Panc1 (cell line): ENCODE results near the gene AMIGO2. TPM values are rescaled to one million over a fixed set of nuclear protein-coding genes. Genes with fewer than 3 reads are reported as not detected.

Experiments
- ATAC-seq: fragments of 200-7000 bp; cut with Tn5 transposase; 2 replicates; pipeline ENCODE4 v1.9.1; 2020; ENCODE audit warnings: mild to moderate bottlenecking, moderate library complexity
- BruUV-seq: library from RNA; stranded (reverse); fragments of 400-500 nt; replicated peaks from 2 replicates; lab custom pipeline; 2021; lab: Mats Ljungman, UMichigan
- CTCF ChIA-PET: fragments of 300-600 bp; sonication (Branson Sonifier 250); formaldehyde crosslinking; loops from one replicate; lab custom pipeline; 2022; ENCODE audit warnings: antibody characterized with exemption; lab: Charles Lee
- POLR2A ChIA-PET: fragments of 300-600 bp; sonication (Branson Sonifier 250); formaldehyde crosslinking; loops from one replicate; lab custom pipeline; 2022; ENCODE audit warnings: antibody characterized with exemption; lab: Charles Lee
- DNase-seq: peaks from one replicate; pipeline ENCODE4 v3.0.0-alpha.2; 2010; ENCODE audit warnings: low read depth, low spot score
- H3K27ac ChIP-seq: 2 replicates; pipeline ENCODE4 v1.5.1; 2011; ENCODE audit warnings: mild to moderate bottlenecking, low read length, inconsistent platforms
- H3K27me3 ChIP-seq: fragments of 200-500 bp; sonication (Bioruptor generic); 2 replicates; pipeline ENCODE4 v1.6.0; 2014; ENCODE audit warnings: low read length, inconsistent platforms; ENCODE audit not compliant: control insufficient read depth, insufficient read depth
- H3K36me3 ChIP-seq: fragments of 200-500 bp; sonication (Bioruptor generic); 2 replicates; pipeline ENCODE4 v1.5.1; 2014; ENCODE audit warnings: inconsistent platforms, mild to moderate bottlenecking, low read length, moderate library complexity; ENCODE audit not compliant: control insufficient read depth, insufficient read depth
- H3K4me1 ChIP-seq: 2 replicates; pipeline ENCODE4 v1.5.1; 2011; ENCODE audit warnings: inconsistent platforms, mild to moderate bottlenecking, low read length, moderate library complexity; ENCODE audit not compliant: control insufficient read depth, insufficient read depth
- H3K4me3 ChIP-seq, 2 experiments: 2 replicates each; pipeline ENCODE4 v1.5.1; 2011 to 2012; ENCODE audit warnings: low read depth in 2 of 2, low read length in 2 of 2, mild to moderate bottlenecking in 2 of 2, inconsistent platforms in 1 of 2, moderate library complexity in 1 of 2
- H3K9me3 ChIP-seq: fragments of 200-500 bp; sonication (Bioruptor generic); 2 replicates; pipeline ENCODE4 v1.5.1; 2014; ENCODE audit warnings: low read depth, mild to moderate bottlenecking, inconsistent platforms, low read length, moderate library complexity; ENCODE audit not compliant: control insufficient read depth, insufficient read depth
- POLR2AphosphoS5 ChIP-seq: IDR thresholded peaks from 2 replicates; pipeline ENCODE4 v1.6.1; 2012; ENCODE audit warnings: mild to moderate bottlenecking, low read depth, low read length, moderate library complexity
- SIN3A ChIP-seq: IDR thresholded peaks from 2 replicates; pipeline ENCODE4 v1.6.1; 2012; ENCODE audit warnings: low read depth, mild to moderate bottlenecking, low read length, moderate library complexity, borderline replicate concordance; ENCODE audit not compliant: insufficient read depth
- TCF7L2 ChIP-seq: IDR thresholded peaks from 2 replicates; pipeline ENCODE4 v1.6.1; 2011; ENCODE audit warnings: mild to moderate bottlenecking, low read depth, low read length, inconsistent platforms
- in situ Hi-C: cut with HindIII; loops from 2 replicates; pipeline ENCODE4 v1.10.0; 2016; ENCODE audit warnings: low sequenced_read_pairs, low pct_unique_long_range_greater_than_20kb
- intact Hi-C: fragments of 100-400 bp; cut with micrococcal nuclease; formaldehyde crosslinking; loops from one replicate; pipeline ENCODE4 v1.10.0; 2022; ENCODE audit not compliant: unreplicated experiment
- total RNA-seq: library from RNA; stranded (reverse); gene quantifications from one replicate; pipeline ENCODE4 v1.2.1, GENCODE V29; 2021; ENCODE audit not compliant: unreplicated experiment
- TF ChIP-seq, protein P1 (sequence below): fragments of 450-650 bp; IDR thresholded peaks from 2 replicates; pipeline ENCODE4 v1.5.1; 2017; ENCODE audit warnings: mild to moderate bottlenecking
- TF ChIP-seq, protein P2 (sequence below), 2 experiments: IDR thresholded peaks; 2 replicates each; pipeline ENCODE4 v1.6.1; 2011 to 2012; ENCODE audit warnings: low read depth in 2 of 2, control low read depth in 1 of 2, low read length in 1 of 2, mild to moderate bottlenecking in 1 of 2, moderate library complexity in 1 of 2; ENCODE audit not compliant: insufficient read depth in 1 of 2

Gene AMIGO2
- total RNA-seq, 1 experiment from 2014 or later: 21.8 TPM

DNA sequence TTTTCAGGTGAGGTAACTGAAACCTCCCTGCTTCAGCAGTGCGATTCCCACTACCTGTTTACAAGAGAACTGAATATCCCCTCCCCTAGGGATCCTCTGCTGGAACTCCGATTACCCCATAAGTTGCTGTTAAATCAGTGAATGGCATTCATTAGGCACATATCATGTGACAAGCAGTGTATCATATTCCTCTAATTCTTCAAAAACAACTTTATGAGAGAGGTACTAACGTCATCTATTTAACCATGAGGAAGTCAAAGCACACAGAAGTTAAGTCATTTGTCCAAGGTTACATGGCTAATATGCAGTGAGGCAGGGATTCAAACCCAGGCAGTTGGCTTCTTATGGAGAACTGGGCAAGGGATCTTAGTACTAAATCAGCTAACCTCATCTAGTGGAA, 44.3 kb downstream of the AMIGO2 start:
- intact Hi-C loops (loop anchor here (10.0 kb wide), 1 partner anchor 649 kb away; no protein-coding TSS in a partner anchor), in situ Hi-C loops (no loop called here)
- H3K27ac ChIP-seq: no peak overlapping the region
- ATAC-seq (no peak), DNase-seq (no peak)
- no TSS peak for BruUV-seq
- TF ChIP-seq, protein P1, sequence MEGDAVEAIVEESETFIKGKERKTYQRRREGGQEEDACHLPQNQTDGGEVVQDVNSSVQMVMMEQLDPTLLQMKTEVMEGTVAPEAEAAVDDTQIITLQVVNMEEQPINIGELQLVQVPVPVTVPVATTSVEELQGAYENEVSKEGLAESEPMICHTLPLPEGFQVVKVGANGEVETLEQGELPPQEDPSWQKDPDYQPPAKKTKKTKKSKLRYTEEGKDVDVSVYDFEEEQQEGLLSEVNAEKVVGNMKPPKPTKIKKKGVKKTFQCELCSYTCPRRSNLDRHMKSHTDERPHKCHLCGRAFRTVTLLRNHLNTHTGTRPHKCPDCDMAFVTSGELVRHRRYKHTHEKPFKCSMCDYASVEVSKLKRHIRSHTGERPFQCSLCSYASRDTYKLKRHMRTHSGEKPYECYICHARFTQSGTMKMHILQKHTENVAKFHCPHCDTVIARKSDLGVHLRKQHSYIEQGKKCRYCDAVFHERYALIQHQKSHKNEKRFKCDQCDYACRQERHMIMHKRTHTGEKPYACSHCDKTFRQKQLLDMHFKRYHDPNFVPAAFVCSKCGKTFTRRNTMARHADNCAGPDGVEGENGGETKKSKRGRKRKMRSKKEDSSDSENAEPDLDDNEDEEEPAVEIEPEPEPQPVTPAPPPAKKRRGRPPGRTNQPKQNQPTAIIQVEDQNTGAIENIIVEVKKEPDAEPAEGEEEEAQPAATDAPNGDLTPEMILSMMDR: no peak
- no peak for TF ChIP-seq TCF7L2
- TF ChIP-seq, protein P2, sequence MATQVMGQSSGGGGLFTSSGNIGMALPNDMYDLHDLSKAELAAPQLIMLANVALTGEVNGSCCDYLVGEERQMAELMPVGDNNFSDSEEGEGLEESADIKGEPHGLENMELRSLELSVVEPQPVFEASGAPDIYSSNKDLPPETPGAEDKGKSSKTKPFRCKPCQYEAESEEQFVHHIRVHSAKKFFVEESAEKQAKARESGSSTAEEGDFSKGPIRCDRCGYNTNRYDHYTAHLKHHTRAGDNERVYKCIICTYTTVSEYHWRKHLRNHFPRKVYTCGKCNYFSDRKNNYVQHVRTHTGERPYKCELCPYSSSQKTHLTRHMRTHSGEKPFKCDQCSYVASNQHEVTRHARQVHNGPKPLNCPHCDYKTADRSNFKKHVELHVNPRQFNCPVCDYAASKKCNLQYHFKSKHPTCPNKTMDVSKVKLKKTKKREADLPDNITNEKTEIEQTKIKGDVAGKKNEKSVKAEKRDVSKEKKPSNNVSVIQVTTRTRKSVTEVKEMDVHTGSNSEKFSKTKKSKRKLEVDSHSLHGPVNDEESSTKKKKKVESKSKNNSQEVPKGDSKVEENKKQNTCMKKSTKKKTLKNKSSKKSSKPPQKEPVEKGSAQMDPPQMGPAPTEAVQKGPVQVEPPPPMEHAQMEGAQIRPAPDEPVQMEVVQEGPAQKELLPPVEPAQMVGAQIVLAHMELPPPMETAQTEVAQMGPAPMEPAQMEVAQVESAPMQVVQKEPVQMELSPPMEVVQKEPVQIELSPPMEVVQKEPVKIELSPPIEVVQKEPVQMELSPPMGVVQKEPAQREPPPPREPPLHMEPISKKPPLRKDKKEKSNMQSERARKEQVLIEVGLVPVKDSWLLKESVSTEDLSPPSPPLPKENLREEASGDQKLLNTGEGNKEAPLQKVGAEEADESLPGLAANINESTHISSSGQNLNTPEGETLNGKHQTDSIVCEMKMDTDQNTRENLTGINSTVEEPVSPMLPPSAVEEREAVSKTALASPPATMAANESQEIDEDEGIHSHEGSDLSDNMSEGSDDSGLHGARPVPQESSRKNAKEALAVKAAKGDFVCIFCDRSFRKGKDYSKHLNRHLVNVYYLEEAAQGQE (IDR thresholded peaks at IDR 0.05; ENCODE audit: insufficient read depth in 1 of 2, low read depth in 2 of 2, low read length in 1 of 2): no peak
- no peak for TF ChIP-seq SIN3A
- TF ChIP-seq POLR2AphosphoS5: no peak
- H3K9me3 ChIP-seq: no peaks in the 10 kb centered on the region
- CTCF ChIA-PET: no interaction called here
- no peaks in the 10 kb centered on the region for H3K36me3 ChIP-seq
- POLR2A ChIA-PET: no interaction called here
- H3K4me3 ChIP-seq: no peak overlapping the region
- H3K4me1 ChIP-seq: no peaks in the 10 kb centered on the region
- no peaks in the 10 kb centered on the region for H3K27me3 ChIP-seq

DNA sequence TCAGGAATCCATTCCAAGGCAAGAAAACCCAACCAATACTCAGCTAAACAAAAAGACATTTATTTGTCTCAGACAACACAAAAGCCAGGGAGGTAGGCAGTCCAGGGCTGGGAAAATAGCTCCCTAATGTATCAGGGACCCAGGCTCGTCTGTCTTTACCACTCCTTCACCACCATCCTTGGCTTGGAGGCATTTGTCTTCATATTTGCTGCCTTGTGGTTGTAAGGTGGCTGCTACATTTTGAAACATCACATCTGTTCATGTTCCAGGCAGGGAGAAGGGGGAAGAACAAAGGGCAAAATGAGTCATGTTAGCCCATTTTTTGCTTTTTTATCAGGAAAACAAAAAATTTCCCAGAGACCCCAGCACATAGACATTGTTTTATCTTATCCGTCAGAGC, 45.1 kb downstream of the AMIGO2 start:
- ATAC-seq (no peak), DNase-seq (no peak)
- Histone ChIP-seq H3K4me1 (no peaks in the 10 kb centered on the region), H3K4me3 (no peak overlapping the region), H3K27ac (no peak overlapping the region), H3K36me3 (no peaks in the 10 kb centered on the region), H3K27me3 (no peaks in the 10 kb centered on the region), H3K9me3 (no peaks in the 10 kb centered on the region)
- intact Hi-C loops: loop anchor here (5.0 to 10.0 kb wide), 2 partner anchors 363 to 650 kb away; no protein-coding TSS in a partner anchor
- no TSS peak for BruUV-seq
- POLR2A ChIA-PET: no interaction called here
- TF ChIP-seq TCF7L2: no peak
- TF ChIP-seq, protein P2 (IDR thresholded peaks at IDR 0.05; ENCODE audit: insufficient read depth in 1 of 2, low read depth in 2 of 2, low read length in 1 of 2): no peak
- TF ChIP-seq, protein P1: no peak
- TF ChIP-seq SIN3A: no peak
- no peak for TF ChIP-seq POLR2AphosphoS5
- CTCF ChIA-PET: no interaction called here
- in situ Hi-C loops: no loop called here
